DOHH2 (cell line): ENCODE data around the gene MTFR1L.

Source experiments
- CTCF ChIP-seq: fragments of 200-600 bp; sonication (generic); IDR thresholded peaks from one replicate; pipeline ENCODE4 v1.5.1; 2014; ENCODE audit warnings: antibody characterized with exemption, mild to moderate bottlenecking, low read depth, low read length; ENCODE audit not compliant: poor library complexity, severe bottlenecking
- EZH2phosphoT487 ChIP-seq: fragments of 200-600 bp; sonication (generic); IDR thresholded peaks from 2 replicates; pipeline ENCODE4 v1.6.1; 2017; ENCODE audit warnings: borderline replicate concordance, mild to moderate bottlenecking, antibody characterized with exemption, low read length, moderate library complexity, mixed read lengths

- no peak for TF ChIP-seq CTCF
- TF ChIP-seq EZH2phosphoT487, result no peak
Observed at GRCh38 chr1:25845664-25846063, 25.9 kb downstream of the MTFR1L start.
